ENCODE results near the gene PCAT6.

DNA sequence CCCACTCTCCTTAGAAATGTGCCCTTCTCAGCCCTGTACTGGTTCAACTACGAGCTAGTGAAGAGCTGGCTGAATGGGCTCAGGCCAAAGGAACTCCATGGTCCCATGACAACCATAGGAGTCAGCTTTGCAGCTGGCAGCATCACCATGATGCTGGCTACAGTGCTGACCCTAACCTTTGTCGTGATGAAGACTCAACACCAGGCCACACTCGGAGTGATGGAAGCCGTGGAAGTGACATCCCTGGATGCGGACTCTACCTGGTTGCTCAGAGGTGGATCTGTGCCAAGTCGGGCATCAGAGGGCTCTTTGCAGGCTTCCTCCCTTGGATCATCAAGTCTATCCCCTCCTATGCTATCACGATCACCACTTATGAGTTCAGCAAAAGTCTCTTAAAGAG lies 14.1 kb upstream of the PCAT6 start:
- TF ChIP-seq, protein P1, sequence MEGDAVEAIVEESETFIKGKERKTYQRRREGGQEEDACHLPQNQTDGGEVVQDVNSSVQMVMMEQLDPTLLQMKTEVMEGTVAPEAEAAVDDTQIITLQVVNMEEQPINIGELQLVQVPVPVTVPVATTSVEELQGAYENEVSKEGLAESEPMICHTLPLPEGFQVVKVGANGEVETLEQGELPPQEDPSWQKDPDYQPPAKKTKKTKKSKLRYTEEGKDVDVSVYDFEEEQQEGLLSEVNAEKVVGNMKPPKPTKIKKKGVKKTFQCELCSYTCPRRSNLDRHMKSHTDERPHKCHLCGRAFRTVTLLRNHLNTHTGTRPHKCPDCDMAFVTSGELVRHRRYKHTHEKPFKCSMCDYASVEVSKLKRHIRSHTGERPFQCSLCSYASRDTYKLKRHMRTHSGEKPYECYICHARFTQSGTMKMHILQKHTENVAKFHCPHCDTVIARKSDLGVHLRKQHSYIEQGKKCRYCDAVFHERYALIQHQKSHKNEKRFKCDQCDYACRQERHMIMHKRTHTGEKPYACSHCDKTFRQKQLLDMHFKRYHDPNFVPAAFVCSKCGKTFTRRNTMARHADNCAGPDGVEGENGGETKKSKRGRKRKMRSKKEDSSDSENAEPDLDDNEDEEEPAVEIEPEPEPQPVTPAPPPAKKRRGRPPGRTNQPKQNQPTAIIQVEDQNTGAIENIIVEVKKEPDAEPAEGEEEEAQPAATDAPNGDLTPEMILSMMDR (IDR thresholded peaks at IDR 0.05): no peak
- TF ChIP-seq POLR2A (IDR thresholded peaks at IDR 0.05): no peak
